ENCODE results near the gene CARD11. TPM values are rescaled to one million over a fixed set of nuclear protein-coding genes. Genes with fewer than 3 reads are reported as not detected.

The CARD11 gene
- total RNA-seq, 3 donors from 2014 or later = 0.80 to 2.9 (median 2.0) TPM

DNA sequence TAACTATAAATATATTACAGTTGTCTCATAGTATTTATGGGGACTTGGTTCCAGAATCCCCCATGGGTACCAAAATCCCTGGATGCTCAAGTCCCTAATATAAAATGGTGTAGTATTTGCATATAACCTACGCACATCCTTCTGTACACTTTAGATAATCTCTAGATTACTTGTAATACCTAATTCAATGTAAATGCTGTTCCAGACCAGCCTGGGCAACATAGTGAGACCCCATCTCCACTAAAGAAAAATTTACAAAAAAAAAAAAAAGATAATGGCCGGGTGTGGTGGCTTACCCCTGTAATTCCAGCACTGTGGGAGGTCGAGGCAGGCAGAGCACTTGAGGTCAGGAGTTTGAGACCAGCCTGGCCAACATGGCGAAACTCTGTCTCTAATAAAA, 182.2 kb downstream of the CARD11 start:
- Histone ChIP-seq H3K9me3 (no peaks in the 10 kb centered on the region), H3K27me3 (no peaks in the 10 kb centered on the region), H3K36me3 (no peaks in the 10 kb centered on the region), H3K4me1 (peaks cover 0 to 11% of the 10 kb centered on the region in 2 donors), H3K4me3 (no peak overlapping the region), H3K27ac (no peak overlapping the region)
- no peak for DNase-seq (ENCODE audit: low spot score in 2 of 2)
- no peak for TF ChIP-seq POLR2A (IDR thresholded peaks at IDR 0.05)
- TF ChIP-seq, protein P1, sequence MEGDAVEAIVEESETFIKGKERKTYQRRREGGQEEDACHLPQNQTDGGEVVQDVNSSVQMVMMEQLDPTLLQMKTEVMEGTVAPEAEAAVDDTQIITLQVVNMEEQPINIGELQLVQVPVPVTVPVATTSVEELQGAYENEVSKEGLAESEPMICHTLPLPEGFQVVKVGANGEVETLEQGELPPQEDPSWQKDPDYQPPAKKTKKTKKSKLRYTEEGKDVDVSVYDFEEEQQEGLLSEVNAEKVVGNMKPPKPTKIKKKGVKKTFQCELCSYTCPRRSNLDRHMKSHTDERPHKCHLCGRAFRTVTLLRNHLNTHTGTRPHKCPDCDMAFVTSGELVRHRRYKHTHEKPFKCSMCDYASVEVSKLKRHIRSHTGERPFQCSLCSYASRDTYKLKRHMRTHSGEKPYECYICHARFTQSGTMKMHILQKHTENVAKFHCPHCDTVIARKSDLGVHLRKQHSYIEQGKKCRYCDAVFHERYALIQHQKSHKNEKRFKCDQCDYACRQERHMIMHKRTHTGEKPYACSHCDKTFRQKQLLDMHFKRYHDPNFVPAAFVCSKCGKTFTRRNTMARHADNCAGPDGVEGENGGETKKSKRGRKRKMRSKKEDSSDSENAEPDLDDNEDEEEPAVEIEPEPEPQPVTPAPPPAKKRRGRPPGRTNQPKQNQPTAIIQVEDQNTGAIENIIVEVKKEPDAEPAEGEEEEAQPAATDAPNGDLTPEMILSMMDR (IDR thresholded peaks at IDR 0.05) = no peak
- TF ChIP-seq POLR2AphosphoS5 (IDR thresholded peaks at IDR 0.05) = no peak
- intact Hi-C loops (cut with DNase I; ENCODE audit: low total_unique reads) = no loop called here

DNA sequence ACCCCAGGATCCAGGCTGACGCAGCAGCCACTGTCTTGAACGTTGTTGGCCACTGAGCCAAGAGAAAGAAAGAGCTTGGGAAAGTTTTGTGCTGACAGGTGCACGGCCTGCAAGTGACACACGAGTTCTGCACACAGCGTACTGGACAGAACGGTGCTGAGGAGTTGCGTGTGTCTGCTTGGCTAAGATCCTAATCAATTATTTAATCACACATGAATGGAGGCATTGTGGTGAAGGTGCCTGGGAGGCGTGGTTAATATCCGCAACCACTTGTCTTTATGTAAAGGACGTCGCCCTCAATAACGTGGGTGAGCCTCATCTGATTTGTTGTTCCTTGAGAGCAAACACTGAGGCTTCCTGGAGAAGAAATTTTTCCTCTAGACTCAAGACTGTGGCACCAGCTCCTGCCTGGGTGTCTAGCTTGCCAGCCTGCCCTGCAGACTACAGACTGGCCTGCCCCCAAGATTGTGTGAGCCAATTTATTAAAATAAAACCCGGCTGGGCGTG, 183.0 kb downstream of the CARD11 start:
- TF ChIP-seq, protein P1 (IDR thresholded peaks at IDR 0.05) = no peak
- no peak for TF ChIP-seq POLR2AphosphoS5 (IDR thresholded peaks at IDR 0.05)
- no peak for TF ChIP-seq POLR2A (IDR thresholded peaks at IDR 0.05)
- DNase-seq (ENCODE audit: low spot score in 2 of 2) = peak; percentile 65 to 67
- Histone ChIP-seq H3K27me3 (no peaks in the 10 kb centered on the region), H3K4me1 (peaks cover 0 to 11% of the 10 kb centered on the region in 2 donors), H3K27ac (peak overlapping the region; percentile 50 to 52), H3K36me3 (no peaks in the 10 kb centered on the region), H3K4me3 (no peak overlapping the region), H3K9me3 (no peaks in the 10 kb centered on the region)
- intact Hi-C loops (cut with DNase I; ENCODE audit: low total_unique reads) = no loop called here

DNA sequence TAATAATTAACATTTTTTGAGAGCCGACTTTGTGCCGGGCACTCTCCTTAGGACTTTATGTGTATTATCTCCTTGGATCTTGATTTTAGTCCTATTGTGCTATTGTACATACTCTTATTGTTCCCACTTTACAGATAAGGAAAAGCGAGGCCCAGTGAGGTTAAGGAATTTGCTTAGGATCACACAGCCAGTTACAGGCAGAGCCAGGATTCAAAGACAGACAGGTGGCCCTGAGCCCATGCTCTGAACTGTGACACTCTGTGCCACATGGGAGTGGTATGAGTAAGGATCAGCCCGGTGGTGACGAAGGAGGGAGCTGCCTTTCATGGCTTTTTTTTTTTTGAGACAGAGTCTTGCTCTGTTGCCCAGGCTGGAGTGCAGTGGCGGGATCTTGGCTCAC, 183.7 kb downstream of the CARD11 start:
- TF ChIP-seq, protein P1 (IDR thresholded peaks at IDR 0.05) = no peak
- TF ChIP-seq POLR2AphosphoS5 (IDR thresholded peaks at IDR 0.05) (no peak), POLR2A (IDR thresholded peaks at IDR 0.05) (no peak)
- H3K4me1 ChIP-seq = peaks cover 0 to 11% of the 10 kb centered on the region in 2 donors
- H3K4me3 ChIP-seq = no peak overlapping the region
- no peak for DNase-seq (ENCODE audit: low spot score in 2 of 2)
- no peaks in the 10 kb centered on the region for H3K36me3 ChIP-seq
- H3K9me3 ChIP-seq = no peaks in the 10 kb centered on the region
- no peaks in the 10 kb centered on the region for H3K27me3 ChIP-seq
- peak overlapping the region; percentile 50 to 52 for H3K27ac ChIP-seq
- intact Hi-C loops (cut with DNase I; ENCODE audit: low total_unique reads) = no loop called here

DNA sequence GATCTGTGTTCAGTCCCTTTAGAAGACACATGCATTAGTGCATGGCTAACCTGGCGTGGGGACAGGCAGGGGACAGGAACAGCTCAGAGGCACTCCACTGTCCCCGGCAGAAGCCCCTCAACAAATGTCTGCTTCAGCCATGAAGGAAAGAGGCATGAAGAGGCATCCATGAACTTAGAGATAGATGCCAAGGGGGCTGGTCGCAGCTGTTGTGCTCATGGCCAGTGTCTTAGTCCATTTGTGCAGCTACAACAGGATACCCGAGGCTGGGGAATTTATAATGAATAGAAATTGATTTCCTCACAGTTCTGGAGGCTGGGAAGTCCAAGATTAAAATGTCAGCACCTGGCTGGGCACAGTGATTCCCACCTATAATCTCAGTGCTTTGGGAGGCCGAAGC, 185.0 kb downstream of the CARD11 start:
- TF ChIP-seq POLR2AphosphoS5 (IDR thresholded peaks at IDR 0.05) (no peak), POLR2A (IDR thresholded peaks at IDR 0.05) (no peak)
- TF ChIP-seq, protein P1 (IDR thresholded peaks at IDR 0.05) = no peak
- H3K36me3 ChIP-seq = no peaks in the 10 kb centered on the region
- no peaks in the 10 kb centered on the region for H3K9me3 ChIP-seq
- no peaks in the 10 kb centered on the region for H3K27me3 ChIP-seq
- intact Hi-C loops (cut with DNase I; ENCODE audit: low total_unique reads) = no loop called here
- peaks cover 0 to 5% of the 10 kb centered on the region in 2 donors for H3K4me1 ChIP-seq
- DNase-seq (ENCODE audit: low spot score in 2 of 2) = no peak
- H3K27ac ChIP-seq = no peak overlapping the region
- H3K4me3 ChIP-seq = no peak overlapping the region

DNA sequence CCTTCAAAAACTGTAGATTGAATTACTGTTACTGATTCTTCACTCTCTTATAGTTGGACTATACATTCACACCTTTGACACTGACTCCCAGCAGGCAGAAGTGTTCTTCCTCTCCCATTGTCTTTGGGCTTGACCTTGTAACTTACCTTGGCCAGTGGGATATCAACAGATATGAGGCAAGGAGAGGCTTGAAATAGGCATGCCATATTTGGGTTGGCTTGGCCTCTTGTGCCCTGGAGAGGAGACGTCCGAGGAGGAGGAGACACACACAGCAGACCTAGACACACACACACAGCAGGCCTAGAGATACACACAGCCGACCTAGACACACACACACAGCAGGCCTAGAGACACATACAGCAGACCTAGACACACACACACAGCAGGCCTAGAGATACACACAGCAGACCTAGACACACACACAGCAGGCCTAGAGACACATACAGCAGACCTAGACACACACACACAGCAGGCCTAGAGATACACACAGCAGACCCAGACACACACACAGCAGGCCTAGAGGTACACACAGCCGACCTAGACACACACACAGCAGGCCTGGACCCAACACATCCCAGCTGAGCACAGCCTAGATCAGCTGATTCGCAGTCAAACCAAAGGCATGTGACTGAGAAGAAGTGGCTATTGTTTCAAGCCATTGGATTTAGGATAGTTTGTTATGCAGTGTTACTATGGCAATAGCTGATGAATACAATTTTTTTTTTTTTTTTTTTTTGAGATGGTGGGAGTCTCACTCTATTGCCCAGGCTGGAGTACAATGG, 187.1 kb downstream of the CARD11 start:
- no peak overlapping the region for H3K4me3 ChIP-seq
- no peaks in the 10 kb centered on the region for H3K9me3 ChIP-seq
- H3K4me1 ChIP-seq = no peaks in the 10 kb centered on the region
- no peaks in the 10 kb centered on the region for H3K27me3 ChIP-seq
- no peak for DNase-seq (ENCODE audit: low spot score in 2 of 2)
- TF ChIP-seq, protein P1 (IDR thresholded peaks at IDR 0.05) = no peak
- no peak for TF ChIP-seq POLR2AphosphoS5 (IDR thresholded peaks at IDR 0.05)
- no peak overlapping the region for H3K27ac ChIP-seq
- intact Hi-C loops (cut with DNase I; ENCODE audit: low total_unique reads) = no loop called here
- H3K36me3 ChIP-seq = no peaks in the 10 kb centered on the region
